DOHH2 (cell line): ENCODE measurements around the gene WDR64.
"Not testable (repeated sequence)": the region's sequence is repeated elsewhere in the genome, so short reads cannot be mapped to it uniquely, and the experiment has no call there.

Experiments used
- H3F3A ChIP-seq: fragments of 200-600 bp; sonication (generic), shearing (Covaris generic); 2 replicates; pipeline ENCODE4 v1.6.0; 2016; ENCODE audit warnings: antibody characterized with exemption, mild to moderate bottlenecking; ENCODE audit not compliant: control insufficient read depth, insufficient read depth
- H3K27ac ChIP-seq: fragments of 200-600 bp; sonication (generic); 2 replicates; pipeline ENCODE4 v1.5.1; 2014; ENCODE audit warnings: low read depth, mild to moderate bottlenecking, low read length, moderate library complexity
- H3K27me3 ChIP-seq: fragments of 200-600 bp; sonication (generic); 2 replicates; pipeline ENCODE4 v1.6.1; 2014; ENCODE audit warnings: mild to moderate bottlenecking, low read length, mixed read lengths; ENCODE audit not compliant: control insufficient read depth
- H3K36me3 ChIP-seq: fragments of 200-600 bp; sonication (generic); 2 replicates; pipeline ENCODE4 v1.6.1; 2014; ENCODE audit warnings: mild to moderate bottlenecking, low read length, moderate library complexity, mixed read lengths; ENCODE audit not compliant: control insufficient read depth
- H3K4me1 ChIP-seq: fragments of 200-600 bp; sonication (generic); 2 replicates; pipeline ENCODE4 v1.6.1; 2014; ENCODE audit warnings: mild to moderate bottlenecking, low read length, mixed read lengths; ENCODE audit not compliant: control insufficient read depth
- H3K4me2 ChIP-seq: fragments of 200-600 bp; sonication (generic); 2 replicates; pipeline ENCODE4 v1.6.0; 2014; ENCODE audit warnings: mild to moderate bottlenecking, low read length, moderate library complexity
- H3K4me3 ChIP-seq: fragments of 200-600 bp; sonication (generic); 2 replicates; pipeline ENCODE4 v1.5.1; 2014; ENCODE audit warnings: mild to moderate bottlenecking, low read length, mixed read lengths
- H3K79me2 ChIP-seq: fragments of 200-600 bp; sonication (generic); 2 replicates; pipeline ENCODE4 v1.6.1; 2014; ENCODE audit warnings: mild to moderate bottlenecking, low read length, mixed read lengths; ENCODE audit not compliant: control insufficient read depth
- H3K9me2 ChIP-seq: fragments of 200-600 bp; sonication (generic); replicated peaks from 2 replicates; pipeline ENCODE4 v1.6.1; 2014; ENCODE audit warnings: mild to moderate bottlenecking, low read length, mixed read lengths; ENCODE audit not compliant: control insufficient read depth
- H3K9me3 ChIP-seq: fragments of 200-600 bp; sonication (generic); 2 replicates; pipeline ENCODE4 v1.6.1; 2014; ENCODE audit warnings: antibody characterized with exemption, low read length, mixed read lengths; ENCODE audit not compliant: control insufficient read depth, insufficient read depth
- H4K20me1 ChIP-seq: fragments of 200-600 bp; sonication (generic); 2 replicates; pipeline ENCODE4 v1.6.0; 2014; ENCODE audit warnings: low read depth, mild to moderate bottlenecking, antibody characterized with exemption, low read length, moderate library complexity; ENCODE audit not compliant: control insufficient read depth, insufficient read depth
- EZH2phosphoT487 ChIP-seq: fragments of 200-600 bp; sonication (generic); IDR thresholded peaks from 2 replicates; pipeline ENCODE4 v1.6.1; 2017; ENCODE audit warnings: borderline replicate concordance, mild to moderate bottlenecking, antibody characterized with exemption, low read length, moderate library complexity, mixed read lengths
- TF ChIP-seq, protein P1 (sequence below): fragments of 200-600 bp; sonication (generic); IDR thresholded peaks from one replicate; pipeline ENCODE4 v1.5.1; 2014; ENCODE audit warnings: antibody characterized with exemption, mild to moderate bottlenecking, low read depth, low read length; ENCODE audit not compliant: poor library complexity, severe bottlenecking

WDR64 gene

DNA sequence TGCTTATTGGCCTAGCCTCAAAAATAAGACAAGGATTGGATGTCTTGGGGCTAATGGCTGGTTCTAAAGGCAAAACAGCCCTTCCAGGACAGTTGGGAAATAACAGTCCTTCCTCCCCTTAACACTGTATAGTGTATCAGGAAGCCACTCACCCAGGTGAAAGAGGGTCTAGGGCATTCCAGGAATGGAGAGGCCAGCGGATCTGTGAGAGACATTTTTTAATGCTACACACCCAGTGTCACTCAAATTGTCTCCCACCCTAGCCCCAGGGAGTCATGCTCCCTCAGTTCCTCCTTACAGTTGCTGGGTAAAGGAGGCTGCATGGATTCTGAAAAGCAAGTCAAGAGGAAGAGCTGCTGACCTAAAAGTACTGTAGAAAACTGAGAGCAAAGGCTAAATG, 171.8 kb downstream of the WDR64 start:
- Histone ChIP-seq H4K20me1 (no peaks in the 10 kb centered on the region), H3K4me1 (no peaks in the 10 kb centered on the region), H3K9me3 (no peaks in the 10 kb centered on the region), H3K79me2 (no peaks in the 10 kb centered on the region), H3K27ac (no peak overlapping the region), H3K4me3 (no peak overlapping the region), H3K4me2 (no peak overlapping the region), H3K9me2 (no peaks in the 10 kb centered on the region), H3K27me3 (peaks cover 7% of the 10 kb centered on the region), H3F3A (no peaks in the 10 kb centered on the region), H3K36me3 (no peaks in the 10 kb centered on the region)
- TF ChIP-seq EZH2phosphoT487 = no peak
- TF ChIP-seq, protein P1, sequence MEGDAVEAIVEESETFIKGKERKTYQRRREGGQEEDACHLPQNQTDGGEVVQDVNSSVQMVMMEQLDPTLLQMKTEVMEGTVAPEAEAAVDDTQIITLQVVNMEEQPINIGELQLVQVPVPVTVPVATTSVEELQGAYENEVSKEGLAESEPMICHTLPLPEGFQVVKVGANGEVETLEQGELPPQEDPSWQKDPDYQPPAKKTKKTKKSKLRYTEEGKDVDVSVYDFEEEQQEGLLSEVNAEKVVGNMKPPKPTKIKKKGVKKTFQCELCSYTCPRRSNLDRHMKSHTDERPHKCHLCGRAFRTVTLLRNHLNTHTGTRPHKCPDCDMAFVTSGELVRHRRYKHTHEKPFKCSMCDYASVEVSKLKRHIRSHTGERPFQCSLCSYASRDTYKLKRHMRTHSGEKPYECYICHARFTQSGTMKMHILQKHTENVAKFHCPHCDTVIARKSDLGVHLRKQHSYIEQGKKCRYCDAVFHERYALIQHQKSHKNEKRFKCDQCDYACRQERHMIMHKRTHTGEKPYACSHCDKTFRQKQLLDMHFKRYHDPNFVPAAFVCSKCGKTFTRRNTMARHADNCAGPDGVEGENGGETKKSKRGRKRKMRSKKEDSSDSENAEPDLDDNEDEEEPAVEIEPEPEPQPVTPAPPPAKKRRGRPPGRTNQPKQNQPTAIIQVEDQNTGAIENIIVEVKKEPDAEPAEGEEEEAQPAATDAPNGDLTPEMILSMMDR = no peak

DNA sequence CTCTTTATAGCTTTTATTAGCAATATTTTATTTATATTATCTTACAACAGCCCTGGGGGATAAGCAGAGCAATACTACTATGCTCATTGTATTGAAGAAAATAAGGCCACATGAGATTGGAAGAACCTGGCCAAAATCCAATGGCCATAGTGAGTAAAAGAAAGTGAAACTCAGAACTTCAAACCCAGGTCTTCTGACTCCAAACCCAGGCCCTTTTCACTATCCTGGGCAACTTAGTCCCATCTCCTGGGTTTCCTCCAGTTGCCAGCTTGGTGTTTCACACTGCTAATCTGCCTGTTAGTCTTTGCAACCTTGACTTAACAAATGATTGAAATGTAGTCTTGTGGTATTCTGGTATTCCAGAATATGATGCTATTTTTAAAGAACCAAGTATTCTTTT, 173.5 kb downstream of the WDR64 start:
- H3K27ac ChIP-seq = no peak overlapping the region
- H3K9me3 ChIP-seq = no peaks in the 10 kb centered on the region
- H3K4me1 ChIP-seq = no peaks in the 10 kb centered on the region
- no peaks in the 10 kb centered on the region for H3K79me2 ChIP-seq
- no peak overlapping the region for H3K4me3 ChIP-seq
- no peaks in the 10 kb centered on the region for H3K36me3 ChIP-seq
- no peak overlapping the region for H3K4me2 ChIP-seq
- H3K27me3 ChIP-seq = no peaks in the 10 kb centered on the region
- H3K9me2 ChIP-seq = no peaks in the 10 kb centered on the region
- no peak for TF ChIP-seq EZH2phosphoT487
- no peaks in the 10 kb centered on the region for H3F3A ChIP-seq
- no peaks in the 10 kb centered on the region for H4K20me1 ChIP-seq

DNA sequence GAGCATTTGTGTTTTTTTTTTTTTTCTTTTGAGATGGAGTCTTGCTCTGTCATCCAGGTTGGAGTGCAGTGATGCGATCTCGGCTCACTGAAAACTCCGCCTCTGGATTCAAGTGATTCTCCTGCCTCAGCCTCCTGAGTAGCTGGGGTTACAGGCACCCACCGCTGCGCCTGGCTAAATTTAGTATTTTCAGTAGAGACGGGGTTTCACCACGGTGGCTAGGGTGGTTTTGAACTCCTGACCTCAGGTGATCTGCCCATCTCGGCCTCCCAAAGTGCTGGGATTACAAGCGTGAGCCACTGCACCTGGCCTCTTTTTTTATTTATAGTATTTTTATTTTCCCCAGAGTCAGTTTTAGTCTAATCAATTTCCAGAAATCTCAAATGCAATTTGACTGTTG, 174.5 kb downstream of the WDR64 start:
- H3K27ac ChIP-seq, H3K4me1 ChIP-seq, H3K4me2 ChIP-seq, H3K9me3 ChIP-seq, H3K9me2 ChIP-seq, H3K27me3 ChIP-seq, H3K4me3 ChIP-seq, H3K36me3 ChIP-seq, H4K20me1 ChIP-seq, H3K79me2 ChIP-seq, H3F3A ChIP-seq: not testable (repeated sequence)

DNA sequence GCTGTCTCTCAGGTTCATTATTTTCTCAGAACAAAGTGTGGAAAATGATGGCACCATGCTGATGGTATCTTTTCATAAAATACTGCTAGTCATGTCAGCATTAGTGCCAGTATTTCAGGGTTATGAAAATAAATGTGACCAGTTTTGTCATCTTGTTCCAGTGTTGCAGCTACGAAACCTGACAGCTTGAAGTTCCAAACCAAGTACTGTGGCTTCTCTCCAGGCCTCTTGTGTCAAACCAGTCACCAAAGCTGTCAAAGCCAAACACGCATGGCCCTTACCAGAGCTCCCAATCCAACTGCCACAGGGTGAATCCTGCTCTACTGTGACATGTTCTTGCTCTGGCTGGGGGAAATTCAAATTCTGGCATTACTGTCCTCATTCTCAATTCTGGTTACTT, 175.2 kb downstream of the WDR64 start:
- no peaks in the 10 kb centered on the region for H3K27me3 ChIP-seq
- H3K79me2 ChIP-seq = no peaks in the 10 kb centered on the region
- H3K4me1 ChIP-seq = no peaks in the 10 kb centered on the region
- TF ChIP-seq EZH2phosphoT487 = no peak
- TF ChIP-seq, protein P1 = no peak
- no peak overlapping the region for H3K27ac ChIP-seq
- no peaks in the 10 kb centered on the region for H3K9me3 ChIP-seq
- H3K9me2 ChIP-seq = no peaks in the 10 kb centered on the region
- no peak overlapping the region for H3K4me2 ChIP-seq
- H4K20me1 ChIP-seq = no peaks in the 10 kb centered on the region
- no peak overlapping the region for H3K4me3 ChIP-seq
- no peaks in the 10 kb centered on the region for H3F3A ChIP-seq
- H3K36me3 ChIP-seq = no peaks in the 10 kb centered on the region
